NCI-H82 treated with DMSO at 0.1 percent for 48 hours (cell line): ENCODE results near the gene TM9SF2.
A peak's percentile ranks its signal among the peaks of the same experiment; 100 is the strongest.
"Not testable (repeated sequence)": the region's sequence is repeated elsewhere in the genome, so short reads cannot be mapped to it uniquely, and the experiment has no call there.

ENCODE experiments used
- DNase-seq: peaks from one replicate; lab custom pipeline; 2025; ENCODE audit not compliant: unreplicated experiment; lab: John Stamatoyannopoulos, UW

TM9SF2 gene

GRCh38 chr13:99528547-99528946, 27.3 kb downstream of the TM9SF2 start:
- no peak for DNase-seq

GRCh38 chr13:99536023-99536422, 34.8 kb downstream of the TM9SF2 start:
- no peak for DNase-seq

- DNase-seq: peak; percentile 72
Measured at GRCh38 chr13:99540530-99540929, 39.3 kb downstream of the TM9SF2 start.

DNA sequence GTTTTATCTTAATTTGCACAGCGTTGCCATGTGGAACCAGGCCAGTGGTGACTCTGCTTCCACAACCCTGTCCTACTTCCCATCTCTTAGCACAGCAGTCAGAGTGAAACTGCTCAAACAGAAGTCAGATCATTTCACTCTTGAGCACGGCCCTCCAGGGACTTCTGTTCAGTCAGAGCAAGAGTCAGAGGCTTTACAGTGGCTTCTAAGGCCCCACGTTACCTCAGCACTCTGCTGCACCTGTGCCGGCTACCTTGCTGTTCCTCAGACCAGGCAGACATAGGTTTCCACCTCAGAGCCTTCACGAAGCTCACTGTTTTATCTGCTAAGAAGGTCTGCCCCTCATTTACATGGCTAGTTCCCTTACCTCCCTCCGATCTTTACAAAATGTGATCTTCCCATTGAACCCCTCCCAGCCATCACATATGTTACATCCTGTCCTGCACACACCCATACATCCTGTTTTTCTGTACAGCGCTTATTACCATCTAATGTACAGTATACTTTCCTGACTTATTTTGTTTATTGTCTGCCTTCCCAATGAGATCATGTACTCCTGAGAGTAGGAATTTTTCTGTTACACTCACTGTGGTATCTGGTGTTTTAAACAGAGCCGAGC, 41.6 kb downstream of the TM9SF2 start:
- DNase-seq: no peak

- no peak for DNase-seq
Measured at GRCh38 chr13:99545361-99545760, 44.1 kb downstream of the TM9SF2 start.

- DNase-seq: no peak
Measured at GRCh38 chr13:99545979-99546378, 44.7 kb downstream of the TM9SF2 start.

GRCh38 chr13:99546878-99547277, 45.6 kb downstream of the TM9SF2 start:
- DNase-seq: no peak

- no peak for DNase-seq
Measured at GRCh38 chr13:99548448-99548847, 47.2 kb downstream of the TM9SF2 start.

GRCh38 chr13:99553033-99553432, 51.8 kb downstream of the TM9SF2 start:
- no peak for DNase-seq

DNA sequence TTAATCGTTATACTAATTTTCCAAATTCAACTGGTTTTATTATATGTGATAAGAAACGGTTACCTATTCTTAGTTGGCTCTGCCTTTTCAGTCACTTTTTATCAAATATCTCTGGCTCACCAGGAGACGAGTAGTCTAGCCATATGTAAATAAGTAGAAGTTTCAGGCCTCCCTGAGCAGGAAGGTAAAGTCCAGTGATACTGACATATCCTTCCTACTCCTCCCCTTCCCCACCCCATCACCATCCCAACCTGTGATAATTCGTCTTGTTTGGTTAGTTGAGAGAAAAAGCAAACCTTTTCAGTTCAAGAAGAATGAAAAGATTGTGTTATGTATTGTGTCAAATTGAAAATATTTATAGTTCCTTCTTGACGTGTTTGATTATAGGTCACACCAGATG, 53.9 kb downstream of the TM9SF2 start:
- DNase-seq: no peak

DNA sequence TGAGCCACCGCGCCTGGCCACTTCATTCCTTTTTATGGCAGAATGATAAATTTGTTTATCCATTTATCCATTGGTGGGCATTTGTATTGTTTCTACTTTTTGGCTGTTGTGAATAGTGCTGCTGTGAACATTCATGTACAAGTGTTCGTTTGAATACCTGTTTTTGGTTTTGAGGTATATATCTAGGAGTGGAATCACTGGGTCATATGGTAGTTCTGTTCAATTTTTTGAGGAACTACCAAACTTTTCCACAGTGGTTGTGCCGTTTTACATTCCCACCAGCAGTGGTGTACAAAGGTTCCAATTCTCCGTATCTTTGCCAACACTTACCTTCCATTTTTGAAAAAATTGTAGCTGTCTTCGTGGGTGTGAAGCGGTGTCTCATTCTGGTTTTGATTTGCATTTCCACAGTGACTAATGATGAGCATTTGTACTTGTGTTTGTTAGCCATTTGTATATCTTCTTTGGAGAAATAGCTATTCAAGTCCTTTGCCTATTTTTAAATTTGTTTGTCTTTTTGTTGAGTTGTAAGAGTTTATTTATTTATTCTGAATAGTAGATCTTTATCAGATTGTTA, 55.7 kb downstream of the TM9SF2 start:
- no peak for DNase-seq

- peak; percentile 92 for DNase-seq
Measured at GRCh38 chr13:99558570-99559180, 57.4 kb downstream of the TM9SF2 start.

DNA sequence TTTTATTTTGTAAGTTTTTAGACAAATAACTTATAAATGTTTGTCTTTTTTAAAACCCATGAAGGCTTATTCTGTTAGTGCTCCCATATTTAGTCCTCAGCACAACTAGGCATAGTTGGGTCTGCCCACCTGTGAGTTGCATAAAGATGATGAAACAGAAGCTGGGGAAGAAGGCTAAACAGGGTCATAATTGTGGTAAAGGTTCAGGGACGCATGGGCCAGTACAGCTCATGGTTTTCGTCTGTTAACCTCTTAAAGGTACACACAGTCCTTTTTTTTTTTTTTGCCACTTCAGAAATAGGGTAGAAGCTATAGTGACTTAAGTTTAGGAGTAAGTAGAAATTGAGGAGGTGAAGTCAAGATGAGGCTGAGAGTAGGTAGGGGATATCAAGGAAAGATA, 58.3 kb downstream of the TM9SF2 start:
- no peak for DNase-seq

DNA sequence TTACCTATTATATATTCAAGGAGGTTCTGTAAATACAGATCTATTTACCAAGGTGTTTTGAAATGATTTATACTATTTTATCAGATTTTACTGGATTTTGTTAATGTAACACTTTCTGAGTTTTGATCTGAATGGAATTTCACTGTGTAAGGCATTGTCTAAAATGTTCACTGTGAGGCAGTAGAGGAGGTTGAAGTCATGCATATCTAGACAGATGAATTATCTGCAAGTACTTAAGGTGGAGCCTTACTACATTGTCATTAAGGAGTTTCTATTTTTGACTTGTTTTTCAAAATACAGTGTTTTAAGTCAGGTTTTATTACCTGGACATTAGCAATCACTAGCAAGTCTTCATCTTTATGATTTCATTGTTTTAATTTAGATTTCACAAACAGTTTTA, 62.1 kb downstream of the TM9SF2 start:
- no peak for DNase-seq

DNA sequence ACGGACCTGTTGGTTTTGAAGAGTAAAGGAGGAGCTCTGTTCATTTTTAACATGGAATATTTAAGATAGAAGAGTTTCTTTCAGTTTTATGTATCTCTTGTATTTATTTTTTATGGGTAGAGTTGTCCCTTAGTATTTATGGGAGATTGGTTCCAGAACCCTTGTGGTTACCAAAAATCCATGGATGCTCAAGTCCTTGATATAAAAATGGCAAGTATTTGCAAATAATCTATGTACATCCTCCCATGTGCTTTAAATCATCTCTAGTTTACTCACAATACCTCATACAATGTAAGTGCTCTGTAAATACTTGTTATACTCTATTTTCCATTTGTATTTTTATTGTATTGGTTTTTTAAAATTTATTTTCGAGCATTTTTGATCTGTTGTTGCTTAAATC, 63.1 kb downstream of the TM9SF2 start:
- no peak for DNase-seq

GRCh38 chr13:99565478-99566124, 64.3 kb downstream of the TM9SF2 start:
- no peak for DNase-seq

DNA sequence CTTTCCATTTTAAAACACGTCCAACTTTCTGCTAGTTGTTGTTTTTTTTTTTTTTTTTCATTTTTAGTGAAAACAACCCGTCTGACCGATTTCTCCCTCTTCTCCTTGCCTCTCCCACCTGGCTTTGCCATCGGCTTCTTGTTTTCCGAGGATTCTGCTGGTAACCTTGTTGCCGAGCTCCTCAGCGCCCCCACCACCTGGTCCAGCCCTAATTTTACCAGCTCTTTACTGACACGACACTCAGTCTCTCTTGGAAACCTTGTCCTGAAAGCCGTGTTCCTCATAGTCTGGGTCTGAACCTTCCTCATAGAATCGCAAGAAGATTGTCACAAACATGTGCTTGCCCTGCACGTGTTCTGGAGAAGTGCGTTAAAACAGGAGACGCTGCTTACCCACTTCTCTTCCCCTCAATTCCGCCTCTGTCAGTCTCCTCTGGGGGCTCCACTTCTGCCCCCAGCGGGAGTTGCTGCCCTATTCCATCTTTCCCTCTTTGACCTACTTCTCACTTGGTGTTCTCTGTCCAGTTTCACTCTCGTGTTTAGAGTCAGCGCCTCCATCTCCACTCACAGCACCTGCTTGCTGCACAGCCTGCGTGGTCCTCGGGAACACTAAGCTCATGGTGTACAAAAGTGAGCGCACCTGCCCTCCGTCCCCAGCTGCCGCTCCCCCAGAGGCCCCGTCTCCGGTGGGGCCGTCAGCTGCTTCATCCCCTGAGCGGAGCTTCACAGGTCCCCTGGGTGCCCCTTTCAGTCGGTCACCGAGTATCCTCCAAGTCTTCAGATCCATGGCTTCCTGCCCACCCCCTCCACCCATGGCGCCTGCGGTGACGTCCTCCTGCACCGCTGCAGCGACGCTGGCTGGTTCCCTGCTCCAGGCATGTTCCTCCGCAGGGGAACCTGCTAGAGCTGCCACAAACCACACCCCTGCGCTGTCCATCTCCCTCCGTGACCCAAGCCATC, 65.1 kb downstream of the TM9SF2 start:
- DNase-seq: no peak

DNA sequence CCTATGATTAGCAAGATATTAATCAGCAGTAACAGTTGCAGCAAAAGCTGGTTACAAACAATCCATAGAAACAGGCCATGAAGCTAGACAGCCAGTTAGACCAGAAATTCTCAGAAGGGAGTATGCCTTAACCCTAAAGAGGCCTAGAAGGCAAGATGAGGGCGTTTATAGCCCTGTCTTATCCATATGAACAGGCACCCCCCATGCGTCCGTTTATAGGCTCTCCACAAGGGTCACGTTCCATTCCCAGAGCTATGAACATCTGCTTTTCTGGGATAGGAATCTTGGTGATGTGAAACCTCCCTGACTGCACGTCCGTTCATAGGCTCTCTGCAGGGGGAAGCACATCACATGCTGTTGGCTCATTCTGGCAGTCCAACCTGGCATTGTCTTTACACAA, 67.6 kb downstream of the TM9SF2 start:
- DNase-seq: not testable (repeated sequence)

- DNase-seq: no peak
Measured at GRCh38 chr13:99572131-99572530, 70.9 kb downstream of the TM9SF2 start.

- DNase-seq: no peak
Measured at GRCh38 chr13:99572921-99573320, 71.6 kb downstream of the TM9SF2 start.
